GM18526 (cell line): ENCODE data around the gene RIMS4.

Experiments
- POLR2A ChIP-seq: IDR thresholded peaks from 3 replicates; pipeline ENCODE4 v1.6.1; 2011; ENCODE audit not compliant: insufficient read length; ENCODE audit errors: extremely low read depth

RIMS4 gene

DNA sequence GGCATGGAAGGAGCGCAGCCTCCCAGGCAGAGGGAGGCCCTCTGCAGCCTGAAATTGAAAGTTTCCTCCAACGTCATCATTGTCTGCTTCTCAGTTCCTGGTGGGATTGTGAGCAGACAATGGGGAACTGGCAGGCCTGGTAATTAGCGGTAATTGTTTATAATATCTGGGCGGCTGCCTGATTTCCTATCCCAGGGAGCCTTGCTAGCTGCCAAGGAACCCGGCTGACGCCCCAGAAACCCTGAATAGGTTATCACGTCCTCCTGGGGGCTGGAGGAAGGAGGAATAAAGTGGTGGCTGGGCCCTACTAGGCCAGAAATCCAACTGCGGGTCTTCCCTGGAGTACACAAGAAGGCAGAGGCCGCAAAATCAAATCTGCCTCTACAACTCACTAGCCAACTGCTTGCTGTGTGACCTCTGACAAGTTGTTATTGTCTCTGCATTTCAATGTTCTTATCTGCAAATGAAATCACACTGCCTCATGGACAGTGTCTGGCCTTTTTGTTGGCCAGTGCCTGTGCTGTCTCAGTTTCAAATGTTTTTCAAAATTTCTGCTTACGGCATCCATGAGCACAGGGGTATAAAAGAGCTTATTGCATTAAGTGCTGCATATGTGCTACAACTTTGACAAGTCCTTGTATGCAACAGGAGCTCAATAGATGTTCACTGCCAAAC is 47.7 kb downstream of the RIMS4 start:
- no peak for TF ChIP-seq POLR2A

DNA sequence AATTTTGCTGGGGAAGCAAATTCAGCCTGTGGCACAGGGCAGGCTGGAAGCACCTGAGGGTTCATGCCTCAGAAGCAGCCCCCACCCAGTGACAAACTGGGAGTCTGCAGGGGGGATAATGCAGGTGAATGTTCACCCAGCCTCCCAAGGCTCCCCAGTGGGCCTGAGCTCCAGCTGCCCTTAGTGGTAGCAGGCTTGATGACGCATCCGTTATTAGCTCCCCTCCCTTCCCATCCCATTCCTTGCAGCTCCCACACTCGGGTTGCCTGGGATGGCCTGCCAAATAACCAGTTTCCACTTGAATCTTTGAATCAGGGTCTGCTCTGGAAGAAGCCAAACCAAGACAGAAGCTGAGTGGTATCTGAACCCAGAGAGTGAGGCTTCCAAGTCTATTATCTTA is 48.9 kb downstream of the RIMS4 start:
- TF ChIP-seq POLR2A: no peak

DNA sequence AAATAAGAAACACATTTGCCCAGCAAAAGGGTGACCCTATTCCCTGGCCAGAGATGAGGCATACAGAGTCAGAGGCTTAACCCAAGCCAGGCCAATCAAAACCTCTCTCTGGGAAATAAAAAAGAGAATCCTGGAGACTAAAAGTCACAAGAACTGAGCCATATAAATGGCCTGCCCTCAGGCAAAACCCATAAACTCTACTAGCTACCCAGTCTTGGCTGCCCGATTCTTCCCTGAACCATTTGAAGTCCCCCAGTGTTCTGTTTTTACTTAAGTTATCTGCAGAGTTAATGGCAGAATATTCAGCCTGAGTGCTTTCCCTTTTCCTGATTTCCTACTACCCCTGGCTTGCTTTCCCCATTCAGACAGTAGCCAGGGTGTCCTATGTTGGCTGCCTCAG is 50.8 kb downstream of the RIMS4 start:
- no peak for TF ChIP-seq POLR2A

DNA sequence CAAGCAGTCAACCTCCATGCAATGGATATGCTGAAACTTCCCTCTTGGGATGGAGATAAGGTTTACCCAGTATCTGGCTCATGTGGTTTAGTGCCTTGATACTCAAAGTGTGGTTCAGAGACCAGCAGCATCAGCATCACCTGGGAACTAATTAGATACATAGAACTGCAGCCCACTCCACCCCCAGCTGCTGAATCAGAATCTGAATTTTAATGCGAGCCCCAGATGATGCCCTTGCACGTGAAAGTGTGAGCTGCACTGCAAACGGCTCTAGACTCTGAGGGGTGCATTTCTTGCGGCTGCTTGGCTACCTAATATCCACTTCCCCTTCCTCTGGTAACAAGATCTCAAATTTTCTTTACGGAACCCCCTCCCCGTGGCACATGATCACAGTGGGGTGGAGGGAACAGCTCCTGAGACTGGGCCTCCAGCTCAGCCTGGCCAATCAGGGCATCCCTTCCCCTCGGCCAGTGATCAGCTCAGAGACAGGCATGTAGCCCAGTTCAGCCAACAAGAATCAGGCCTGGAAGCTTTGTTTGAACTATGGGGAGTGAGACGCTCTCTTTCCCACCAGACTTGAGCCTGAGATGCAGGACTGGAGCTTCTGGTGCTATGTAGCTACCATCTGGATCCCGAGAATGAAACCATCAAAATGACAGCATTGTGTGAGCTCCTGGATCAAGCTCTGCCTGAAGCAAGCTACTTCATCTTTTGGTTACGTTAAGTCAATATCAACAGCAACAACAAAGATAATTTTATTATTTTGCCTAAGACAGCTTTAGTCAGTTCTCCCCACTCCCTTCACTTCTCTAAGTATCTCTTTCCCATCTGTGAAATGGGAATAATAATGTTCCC is 51.9 kb downstream of the RIMS4 start:
- TF ChIP-seq POLR2A: no peak

DNA sequence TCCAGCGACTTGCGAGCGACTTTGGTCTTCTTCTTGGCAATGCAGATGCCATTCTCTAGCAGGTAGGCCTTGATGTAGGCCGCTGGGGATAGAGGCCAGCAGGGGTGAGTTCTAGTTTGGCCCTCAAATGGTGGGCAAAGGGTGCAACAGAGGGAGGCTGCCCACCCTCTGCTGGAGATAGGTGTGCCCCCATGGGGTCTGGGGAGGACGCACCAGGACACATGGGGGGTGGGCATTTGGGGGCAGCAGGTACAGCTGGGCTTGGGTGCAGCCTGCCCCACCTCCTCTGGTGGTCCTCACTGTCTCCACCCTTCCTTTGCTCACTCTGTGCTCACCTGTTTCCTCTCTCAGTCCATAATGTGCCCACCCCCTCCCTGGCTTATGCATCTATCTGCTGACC is 53.4 kb downstream of the RIMS4 start:
- no peak for TF ChIP-seq POLR2A

DNA sequence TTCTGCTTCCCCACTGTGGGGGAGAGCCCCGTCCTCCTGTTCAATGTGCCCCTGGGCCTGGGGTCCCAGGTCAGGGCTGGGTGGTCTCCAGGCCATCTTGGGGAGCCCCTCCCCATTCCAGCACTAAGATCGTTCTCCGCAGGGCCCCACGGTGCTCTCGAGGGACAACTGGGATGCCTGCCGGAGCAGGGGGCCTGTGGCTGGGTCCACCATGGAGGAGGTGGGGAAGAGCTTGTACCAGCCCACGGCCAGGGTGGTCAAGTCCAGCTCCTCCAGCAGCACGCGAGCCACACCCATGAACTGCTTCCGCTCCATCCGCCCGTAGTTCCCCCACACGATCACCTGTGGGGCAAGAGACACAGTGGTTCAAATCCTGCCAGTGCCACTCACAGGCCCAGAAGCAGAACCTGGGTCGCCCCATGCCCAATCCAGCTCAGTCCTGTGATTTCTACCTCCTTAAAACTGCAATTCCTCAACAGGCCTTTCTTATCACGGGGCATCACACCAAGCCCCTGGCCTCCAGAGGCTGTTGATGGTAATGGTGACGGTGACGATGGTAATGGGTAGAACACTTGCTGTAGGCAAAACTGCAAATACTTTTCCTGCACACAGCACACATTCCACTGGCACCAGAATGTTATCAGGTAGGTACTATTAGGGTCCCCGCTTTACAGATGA is 54.2 kb downstream of the RIMS4 start:
- TF ChIP-seq POLR2A: no peak

DNA sequence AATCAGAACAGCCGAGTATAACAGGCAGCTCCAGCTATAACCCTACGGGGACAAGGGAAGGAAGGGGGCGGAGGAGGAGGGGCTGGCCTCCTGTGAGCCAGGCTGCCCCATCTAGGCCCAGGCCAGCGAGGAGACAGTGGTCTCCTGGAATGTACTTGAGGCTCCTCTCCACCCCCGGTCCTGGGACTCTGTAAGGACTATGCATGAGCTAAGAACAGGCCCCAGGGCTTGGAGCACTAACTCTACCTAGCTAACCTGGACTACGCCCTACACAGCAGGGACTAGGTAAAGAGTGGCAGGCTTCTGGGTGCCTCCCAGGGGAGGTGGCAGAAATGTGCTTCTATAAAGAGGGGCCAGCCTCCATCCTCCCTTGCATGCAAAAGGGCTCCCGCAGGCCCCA is 55.8 kb downstream of the RIMS4 start:
- TF ChIP-seq POLR2A: no peak

DNA sequence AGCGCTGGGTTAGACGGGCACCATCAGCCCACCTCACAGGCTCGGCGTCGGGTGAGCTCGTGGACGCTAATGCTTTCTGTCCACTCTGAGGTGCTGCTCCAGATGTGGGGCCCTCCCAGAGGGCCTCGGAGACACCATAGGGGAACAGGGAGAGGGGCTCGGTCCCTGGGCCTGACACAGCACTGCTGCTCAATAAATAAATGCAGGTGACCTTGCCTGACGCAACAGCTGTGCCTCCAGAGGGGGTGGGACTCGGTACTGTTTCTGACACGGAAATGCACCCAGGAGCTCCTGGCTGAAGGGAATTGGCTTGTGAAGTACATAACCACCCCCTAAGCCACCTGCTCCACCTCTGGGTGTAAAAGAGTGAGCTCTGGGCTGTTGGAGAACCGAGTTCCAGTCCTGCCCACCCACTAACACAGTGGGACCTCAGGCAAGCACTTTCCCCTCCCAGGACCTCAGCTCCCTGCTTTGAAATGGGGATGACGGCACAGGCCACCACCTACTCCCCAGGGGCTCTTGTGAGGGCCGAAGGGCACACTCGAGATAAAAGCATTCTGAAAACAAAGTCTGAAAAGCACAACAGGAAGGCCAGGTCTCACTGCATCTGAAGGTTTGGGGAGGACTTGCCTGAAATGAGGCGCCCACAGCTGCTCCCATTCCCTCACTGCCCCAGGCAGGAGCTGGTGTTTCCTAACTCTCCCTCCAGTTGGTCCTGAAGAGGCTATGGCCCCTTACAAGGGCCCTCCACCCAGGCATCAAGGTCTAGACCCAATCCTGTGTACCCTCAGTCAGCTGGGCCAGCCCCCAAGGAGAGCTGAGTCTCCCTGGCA is 58.0 kb downstream of the RIMS4 start:
- no peak for TF ChIP-seq POLR2A

DNA sequence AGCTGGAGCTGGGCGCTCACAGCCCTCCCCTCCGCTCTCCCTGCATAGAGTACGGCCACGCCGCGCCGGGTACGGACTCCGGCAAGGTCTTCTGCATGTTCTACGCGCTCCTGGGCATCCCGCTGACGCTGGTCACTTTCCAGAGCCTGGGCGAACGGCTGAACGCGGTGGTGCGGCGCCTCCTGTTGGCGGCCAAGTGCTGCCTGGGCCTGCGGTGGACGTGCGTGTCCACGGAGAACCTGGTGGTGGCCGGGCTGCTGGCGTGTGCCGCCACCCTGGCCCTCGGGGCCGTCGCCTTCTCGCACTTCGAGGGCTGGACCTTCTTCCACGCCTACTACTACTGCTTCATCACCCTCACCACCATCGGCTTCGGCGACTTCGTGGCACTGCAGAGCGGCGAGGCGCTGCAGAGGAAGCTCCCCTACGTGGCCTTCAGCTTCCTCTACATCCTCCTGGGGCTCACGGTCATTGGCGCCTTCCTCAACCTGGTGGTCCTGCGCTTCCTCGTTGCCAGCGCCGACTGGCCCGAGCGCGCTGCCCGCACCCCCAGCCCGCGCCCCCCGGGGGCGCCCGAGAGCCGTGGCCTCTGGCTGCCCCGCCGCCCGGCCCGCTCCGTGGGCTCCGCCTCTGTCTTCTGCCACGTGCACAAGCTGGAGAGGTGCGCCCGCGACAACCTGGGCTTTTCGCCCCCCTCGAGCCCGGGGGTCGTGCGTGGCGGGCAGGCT is 60.1 kb downstream of the RIMS4 start:
- no peak for TF ChIP-seq POLR2A

DNA sequence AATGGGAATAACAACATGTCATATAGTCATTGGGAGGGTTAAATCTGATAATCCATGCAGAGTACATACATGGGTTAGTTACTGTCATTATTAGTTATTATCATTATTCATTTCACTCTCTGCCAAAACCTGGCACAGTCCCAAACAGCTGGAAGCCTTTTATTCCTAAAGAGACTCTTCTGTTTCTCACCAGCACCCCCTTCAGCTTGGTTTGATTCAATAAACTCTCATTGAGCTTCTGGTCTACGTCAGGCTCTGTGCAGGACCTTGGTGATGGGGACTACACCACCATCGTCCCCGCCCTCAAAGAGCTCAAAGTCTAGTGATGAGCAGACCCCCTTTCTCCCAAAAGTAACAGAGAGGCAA is 62.4 kb downstream of the RIMS4 start:
- no peak for TF ChIP-seq POLR2A

DNA sequence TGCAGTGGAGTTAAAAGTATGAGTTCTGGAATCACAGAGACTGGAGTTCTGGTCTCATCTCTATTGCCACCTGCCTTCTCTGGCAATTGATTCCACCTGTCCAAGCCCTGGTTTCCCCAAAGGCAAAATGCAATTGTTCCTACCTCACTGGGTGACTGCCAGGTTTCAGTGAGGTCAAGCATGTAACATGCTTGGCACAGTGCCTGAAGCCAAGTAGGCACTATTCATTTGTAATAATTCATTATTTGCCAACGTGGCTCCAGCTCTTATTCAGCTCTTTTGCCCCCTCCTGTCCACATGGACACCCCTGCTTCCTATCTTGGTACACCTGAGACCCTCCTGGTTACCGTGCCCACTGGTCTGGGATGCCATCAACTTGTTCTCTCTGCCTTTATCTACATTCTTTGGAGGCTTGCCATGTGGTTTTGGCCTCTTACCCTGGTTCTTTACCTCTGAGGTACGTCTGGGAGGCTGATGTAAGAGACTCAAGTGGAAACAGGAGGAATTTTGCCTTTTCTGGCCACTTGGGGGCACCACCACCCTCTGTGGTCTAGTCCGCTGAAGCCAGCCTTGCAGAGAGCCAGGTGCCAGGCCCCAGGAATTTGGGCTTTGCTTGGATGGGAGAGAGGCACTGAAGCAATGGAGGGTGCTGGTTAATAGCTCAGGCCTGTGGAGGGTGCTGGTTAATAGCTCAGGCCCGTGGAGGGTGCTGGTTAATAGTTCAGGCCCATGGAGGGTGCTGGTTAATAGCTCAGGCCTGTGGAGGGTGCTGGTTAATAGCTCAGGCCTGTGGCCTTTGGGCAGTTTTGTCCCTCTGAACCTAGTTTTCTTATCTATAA is 63.0 kb downstream of the RIMS4 start:
- TF ChIP-seq POLR2A: no peak

DNA sequence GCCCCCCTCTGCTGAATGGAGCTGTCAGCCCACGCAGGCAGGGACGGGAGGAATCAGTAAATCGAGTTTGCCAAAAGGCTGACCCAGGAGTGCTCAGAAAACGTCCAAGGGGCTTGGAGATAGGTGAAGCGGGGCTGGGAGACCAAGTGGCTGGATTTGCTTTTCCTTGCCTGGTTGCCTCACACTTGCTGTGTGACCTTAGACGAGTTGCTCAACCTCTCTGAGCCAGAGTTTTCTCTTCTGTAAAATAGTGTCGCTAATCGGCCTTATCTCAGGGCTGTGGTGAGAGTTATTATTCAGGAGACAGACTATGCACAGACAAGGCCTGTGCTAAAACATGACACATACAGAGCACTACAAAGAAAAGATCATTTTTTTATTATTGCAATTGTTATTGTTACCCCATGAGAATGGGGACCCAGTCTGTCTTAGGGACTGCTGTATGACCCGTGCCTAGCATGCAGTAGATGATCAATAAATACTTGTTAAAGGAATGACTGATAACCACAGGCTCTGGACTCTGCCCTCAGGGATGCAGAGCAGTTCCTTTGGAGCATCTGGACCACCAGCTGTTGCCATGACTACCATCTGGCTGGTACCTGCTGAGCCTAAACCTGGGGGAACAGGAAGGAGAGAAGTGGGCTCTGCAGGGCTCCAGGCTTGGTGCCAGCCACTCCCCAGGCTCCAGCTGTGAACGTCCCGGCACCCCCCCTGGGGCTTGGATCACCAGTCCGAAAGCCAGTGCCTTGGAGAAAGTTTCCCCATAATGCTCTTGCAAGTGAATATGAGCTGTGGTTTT is 63.8 kb downstream of the RIMS4 start:
- TF ChIP-seq POLR2A: no peak
